OCI-LY7 (cell line): ENCODE measurements around the gene C1orf226.

Experiments
- EZH2phosphoT487 ChIP-seq: fragments of 200-600 bp; sonication (generic); IDR thresholded peaks from 2 replicates; pipeline ENCODE4 v1.6.1; 2018; ENCODE audit warnings: low read depth, borderline replicate concordance, mild to moderate bottlenecking, mixed run types, antibody characterized with exemption, low read length, moderate library complexity, mixed read lengths
- TF ChIP-seq, protein P1 (sequence below): fragments of 200-600 bp; sonication (generic); conservative IDR thresholded peaks from 2 replicates; pipeline ENCODE4 v1.5.1; 2014; ENCODE audit warnings: mild to moderate bottlenecking, antibody characterized with exemption, low read length, moderate library complexity, mixed read lengths

DNA sequence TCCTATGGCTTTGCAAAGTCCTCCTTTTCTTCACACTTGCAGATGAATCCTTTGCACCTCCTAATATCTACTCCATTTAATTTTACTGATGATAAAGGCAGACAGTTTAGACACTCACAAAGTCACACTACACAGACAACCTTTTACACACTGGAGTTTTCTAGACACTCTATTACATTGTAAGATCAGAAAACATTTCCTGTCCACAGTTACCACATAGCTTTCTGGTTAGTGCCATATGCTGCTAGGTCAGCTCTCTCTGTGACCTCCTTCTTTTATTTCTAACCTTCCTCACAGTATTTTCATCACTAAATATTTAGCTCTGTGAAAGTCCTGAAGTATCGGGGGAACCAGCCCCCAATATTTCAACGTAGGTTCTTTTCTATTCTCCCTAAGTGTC, 25.3 kb downstream of the C1orf226 start:
- TF ChIP-seq, protein P1, sequence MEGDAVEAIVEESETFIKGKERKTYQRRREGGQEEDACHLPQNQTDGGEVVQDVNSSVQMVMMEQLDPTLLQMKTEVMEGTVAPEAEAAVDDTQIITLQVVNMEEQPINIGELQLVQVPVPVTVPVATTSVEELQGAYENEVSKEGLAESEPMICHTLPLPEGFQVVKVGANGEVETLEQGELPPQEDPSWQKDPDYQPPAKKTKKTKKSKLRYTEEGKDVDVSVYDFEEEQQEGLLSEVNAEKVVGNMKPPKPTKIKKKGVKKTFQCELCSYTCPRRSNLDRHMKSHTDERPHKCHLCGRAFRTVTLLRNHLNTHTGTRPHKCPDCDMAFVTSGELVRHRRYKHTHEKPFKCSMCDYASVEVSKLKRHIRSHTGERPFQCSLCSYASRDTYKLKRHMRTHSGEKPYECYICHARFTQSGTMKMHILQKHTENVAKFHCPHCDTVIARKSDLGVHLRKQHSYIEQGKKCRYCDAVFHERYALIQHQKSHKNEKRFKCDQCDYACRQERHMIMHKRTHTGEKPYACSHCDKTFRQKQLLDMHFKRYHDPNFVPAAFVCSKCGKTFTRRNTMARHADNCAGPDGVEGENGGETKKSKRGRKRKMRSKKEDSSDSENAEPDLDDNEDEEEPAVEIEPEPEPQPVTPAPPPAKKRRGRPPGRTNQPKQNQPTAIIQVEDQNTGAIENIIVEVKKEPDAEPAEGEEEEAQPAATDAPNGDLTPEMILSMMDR, result no peak
- no peak for TF ChIP-seq EZH2phosphoT487
